HEK293T (cell line): Measurements from ENCODE around the gene TEDC1.
A peak's percentile ranks its signal among the peaks of the same experiment; 100 is the strongest.

Experiments used
- CTCF ChIA-PET: fragments of 350-600 bp; formaldehyde crosslinking; extraction: SDS; loops from one replicate; lab custom pipeline; 2021; ENCODE audit warnings: antibody characterized with exemption, inconsistent platforms; lab: Yijun Ruan, JAX
- POLR2A ChIA-PET: fragments of 350-600 bp; formaldehyde crosslinking; extraction: SDS; loops from one replicate; lab custom pipeline; 2020; ENCODE audit warnings: antibody characterized with exemption, inconsistent platforms; lab: Yijun Ruan, JAX
- DNase-seq: peaks from one replicate; pipeline ENCODE4 v3.0.0; 2012; ENCODE audit warnings: mixed read lengths; ENCODE audit errors: extremely low spot score
- ARNT ChIP-seq: fragments of 450-650 bp; IDR thresholded peaks from 2 replicates; pipeline ENCODE4 v1.6.1; 2017; ENCODE audit warnings: mild to moderate bottlenecking
- BHLHE40 ChIP-seq: fragments of 450-650 bp; IDR thresholded peaks from 2 replicates; pipeline ENCODE4 v1.6.1; 2016; ENCODE audit warnings: mild to moderate bottlenecking, moderate library complexity, borderline replicate concordance
- CTBP1 ChIP-seq: fragments of 450-650 bp; IDR thresholded peaks from 2 replicates; pipeline ENCODE4 v1.6.1; 2016; ENCODE audit warnings: borderline replicate concordance
- ELF4 ChIP-seq: fragments of 450-650 bp; IDR thresholded peaks from 2 replicates; pipeline ENCODE4 v1.6.1; 2017; ENCODE audit warnings: antibody characterized with exemption
- FOXA1 ChIP-seq: fragments of 450-650 bp; IDR thresholded peaks from 2 replicates; pipeline ENCODE4 v1.6.1; 2016; ENCODE audit warnings: mild to moderate bottlenecking
- FOXK2 ChIP-seq: fragments of 450-650 bp; IDR thresholded peaks from 2 replicates; pipeline ENCODE4 v1.6.1; 2016; ENCODE audit warnings: mild to moderate bottlenecking
- FOXM1 ChIP-seq: fragments of 450-650 bp; IDR thresholded peaks from 2 replicates; pipeline ENCODE4 v1.6.1; 2017; ENCODE audit warnings: mild to moderate bottlenecking, borderline replicate concordance
- HDGF ChIP-seq: fragments of 450-650 bp; IDR thresholded peaks from 2 replicates; pipeline ENCODE4 v1.6.1; 2017; ENCODE audit warnings: antibody characterized with exemption, borderline replicate concordance
- L3MBTL2 ChIP-seq: fragments of 450-650 bp; conservative IDR thresholded peaks from 2 replicates; pipeline ENCODE4 v1.6.1; 2016; ENCODE audit warnings: mild to moderate bottlenecking
- LEF1 ChIP-seq: fragments of 450-650 bp; IDR thresholded peaks from 2 replicates; pipeline ENCODE4 v1.6.1; 2017; ENCODE audit warnings: mild to moderate bottlenecking, borderline replicate concordance
- NFRKB ChIP-seq: fragments of 450-650 bp; IDR thresholded peaks from 2 replicates; pipeline ENCODE4 v1.6.1; 2016; ENCODE audit warnings: mild to moderate bottlenecking, moderate library complexity
- PKNOX1 ChIP-seq: fragments of 450-650 bp; IDR thresholded peaks from 2 replicates; pipeline ENCODE4 v1.6.1; 2016
- SP1 ChIP-seq: fragments of 450-650 bp; IDR thresholded peaks from 2 replicates; pipeline ENCODE4 v1.6.1; 2017
- SUZ12 ChIP-seq: fragments of 450-650 bp; IDR thresholded peaks from 2 replicates; pipeline ENCODE4 v1.6.1; 2016; ENCODE audit warnings: mild to moderate bottlenecking
- TARDBP ChIP-seq: fragments of 450-650 bp; IDR thresholded peaks from 2 replicates; pipeline ENCODE4 v1.6.1; 2016
- ZNF384 ChIP-seq: fragments of 450-650 bp; IDR thresholded peaks from 2 replicates; pipeline ENCODE4 v1.6.1; 2016

Gene TEDC1

GRCh38 chr14:105491366-105491973 lies 424 bp downstream of the TEDC1 start:
- TF ChIP-seq BHLHE40 (no peak), SP1 (no peak), HDGF (no peak), FOXK2 (no peak), SUZ12 (no peak), FOXM1 (no peak), ARNT (no peak), ZNF384 (no peak), TARDBP (no peak), PKNOX1 (no peak), CTBP1 (no peak), NFRKB (no peak)
- POLR2A ChIA-PET, result interaction anchor here (0.7 to 1.3 kb wide), 3 partner anchors 11 to 87 kb away, joined by 3 read pairs; no protein-coding TSS in a partner anchor
- peak; percentile 95 for DNase-seq
- CTCF ChIA-PET, result interaction anchor here (1.3 to 3.0 kb wide), 3 partner anchors 10 to 43 kb away, joined by 3 to 38 read pairs (median 6); no protein-coding TSS in a partner anchor

GRCh38 chr14:105492031-105492970 lies 1.3 kb downstream of the TEDC1 start:
- ChIA-PET POLR2A (interaction anchor here (0.6 to 1.3 kb wide), 4 partner anchors 10 to 88 kb away, joined by 3 read pairs; no protein-coding TSS in a partner anchor), CTCF (interaction anchor here (1.3 kb wide), 2 partner anchors 12 to 44 kb away, joined by 3 to 6 read pairs; no protein-coding TSS in a partner anchor)
- TF ChIP-seq FOXK2, result no peak
- no peak for TF ChIP-seq SUZ12
- no peak for TF ChIP-seq FOXM1
- TF ChIP-seq CTBP1, result no peak
- no peak for TF ChIP-seq ARNT
- TF ChIP-seq FOXA1, result no peak
- no peak for TF ChIP-seq BHLHE40
- no peak for TF ChIP-seq LEF1
- no peak for TF ChIP-seq HDGF
- TF ChIP-seq NFRKB, result no peak
- no peak for TF ChIP-seq TARDBP
- no peak for DNase-seq

GRCh38 chr14:105492971-105493871 lies 2.2 kb downstream of the TEDC1 start:
- no peak for DNase-seq
- ChIA-PET POLR2A (interaction anchor here (0.6 kb wide), 1 partner anchor 9 kb away, joined by 3 read pairs; no protein-coding TSS in a partner anchor), CTCF (interaction anchor here (1.3 kb wide), 1 partner anchor 13 kb away, joined by 6 read pairs; no protein-coding TSS in a partner anchor)
- TF ChIP-seq ELF4 (no peak), HDGF (no peak), BHLHE40 (no peak), FOXM1 (no peak), FOXK2 (no peak), TARDBP (no peak), L3MBTL2 (no peak), LEF1 (no peak), NFRKB (no peak), CTBP1 (no peak), SP1 (no peak), ZNF384 (no peak), PKNOX1 (no peak), ARNT (no peak), SUZ12 (no peak), FOXA1 (no peak)

- POLR2A ChIA-PET, result no interaction called here
Measured at GRCh38 chr14:105493921-105494605, 3.0 kb downstream of the TEDC1 start.

More at GRCh38 chr14:105493921-105494605, 3.0 kb downstream of the TEDC1 start:
- CTCF ChIA-PET, result no interaction called here
- no peak for TF ChIP-seq CTBP1
- no peak for TF ChIP-seq LEF1
- no peak for TF ChIP-seq FOXA1
- TF ChIP-seq NFRKB, result no peak
- TF ChIP-seq PKNOX1, result no peak
- TF ChIP-seq SUZ12, result no peak
- no peak for TF ChIP-seq TARDBP
- no peak for TF ChIP-seq ARNT
- TF ChIP-seq FOXK2, result no peak
- no peak for TF ChIP-seq ELF4
- no peak for TF ChIP-seq BHLHE40
- DNase-seq, result no peak
